Subcutaneous adipose tissue (tissue), 4 donors: ENCODE data around the gene DBF4B. TPM values are rescaled to one million over a fixed set of nuclear protein-coding genes. Genes with fewer than 3 reads are reported as not detected.

Source experiments
- CTCF ChIP-seq: fragments of 450-650 bp; IDR thresholded peaks from one replicate; pipeline ENCODE4 v1.5.1; 2016; ENCODE audit warnings: low read depth, mild to moderate bottlenecking, control low read depth, antibody characterized with exemption, moderate library complexity
- total RNA-seq, 4 donors: library from RNA; depleted of rRNA; stranded (reverse); fragments of >200 nt; gene quantifications; one replicate each; pipeline ENCODE4 v1.1.0, GENCODE V29; 2016

Gene DBF4B
- total RNA-seq, 4 donors from 2014 or later = 2.4 to 5.9 (median 4.5) TPM

GRCh38 chr17:44787271-44787940 lies 78.9 kb downstream of the DBF4B start:
- TF ChIP-seq CTCF = no peak

GRCh38 chr17:44788139-44788538 lies 79.7 kb downstream of the DBF4B start:
- no peak for TF ChIP-seq CTCF

GRCh38 chr17:44792276-44792675 lies 83.8 kb downstream of the DBF4B start:
- TF ChIP-seq CTCF = no peak

DNA sequence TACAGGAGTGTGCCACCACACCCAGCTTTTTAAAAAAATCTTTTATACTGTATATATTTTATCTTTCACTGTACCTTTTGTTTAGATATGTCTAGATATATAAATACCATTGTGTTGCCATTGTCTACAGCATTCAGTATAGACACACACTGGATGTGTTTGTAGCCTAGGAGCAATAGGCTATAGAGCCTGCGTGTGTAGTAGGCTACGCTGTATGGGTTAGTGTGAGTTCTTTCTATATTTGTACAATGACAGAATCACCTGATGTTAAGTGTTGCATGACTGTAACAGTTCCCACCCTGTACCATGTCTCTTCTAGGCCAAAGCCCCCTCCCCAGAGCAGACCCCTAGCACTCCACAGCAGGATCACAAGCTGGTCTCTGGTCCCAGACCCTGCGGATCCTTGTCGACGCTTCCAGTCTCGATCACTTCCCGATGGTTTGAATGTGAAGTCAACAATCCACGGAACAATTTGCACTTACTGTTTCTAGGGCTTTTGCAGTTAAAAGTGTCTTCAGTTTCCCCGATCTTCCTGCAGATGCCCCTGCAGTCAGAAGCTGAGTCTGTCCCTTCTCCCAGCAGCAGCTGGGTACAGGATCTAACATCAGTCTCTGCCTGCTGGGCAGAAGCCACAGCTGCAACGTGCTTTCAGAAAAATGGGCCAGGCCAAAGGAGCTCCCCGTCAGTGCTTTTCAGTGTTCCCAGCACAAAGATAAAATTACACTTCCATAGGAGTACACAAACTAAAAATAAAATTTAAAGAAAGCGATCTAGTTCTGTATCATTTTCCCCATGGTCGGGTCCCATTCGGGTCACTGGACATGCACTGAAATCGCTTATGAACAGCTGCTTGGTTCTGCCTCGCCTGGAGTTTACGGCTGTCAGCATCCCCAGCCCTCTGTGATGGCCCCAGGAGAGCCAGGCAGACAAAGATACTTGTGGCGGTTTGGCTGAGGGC lies 85.7 kb downstream of the DBF4B start:
- TF ChIP-seq CTCF = no peak

- no peak for TF ChIP-seq CTCF
These were observed 86.5 kb downstream of the DBF4B start for GRCh38 chr17:44794851-44795413.

- no peak for TF ChIP-seq CTCF
These were observed 87.0 kb downstream of the DBF4B start for GRCh38 chr17:44795421-44795820.

DNA sequence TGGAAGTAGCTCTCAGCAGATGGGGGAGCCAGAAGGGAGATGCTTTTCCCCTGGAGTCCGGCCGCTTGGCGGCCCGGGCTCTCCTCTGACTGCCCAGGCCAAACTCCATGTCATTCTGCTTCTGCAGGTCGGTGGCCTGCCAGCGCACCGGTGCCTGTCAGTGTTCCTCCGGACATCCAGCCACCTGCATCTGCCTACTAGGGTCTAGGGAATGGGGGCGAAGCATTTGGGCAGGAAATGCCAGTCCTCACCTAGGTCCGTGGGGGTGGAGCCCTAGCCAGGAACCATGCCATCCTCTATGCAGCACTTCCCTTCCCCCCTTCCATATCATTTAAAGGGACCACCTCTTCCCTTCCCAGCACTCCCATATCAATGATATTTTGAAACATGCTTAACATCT lies 87.5 kb downstream of the DBF4B start:
- no peak for TF ChIP-seq CTCF
